GM12873 (cell line): ENCODE results near the gene MED15.

Experiments used
- CTCF ChIP-seq: IDR thresholded peaks from 2 replicates; pipeline ENCODE4 v1.5.1; 2012; ENCODE audit warnings: low read depth, mild to moderate bottlenecking, moderate library complexity, low read length, control low read depth; ENCODE audit not compliant: insufficient read depth; ENCODE audit errors: missing control alignments

Gene MED15

GRCh38 chr22:20522134-20523004, 15.0 kb downstream of the MED15 start:
- no peak for TF ChIP-seq CTCF

GRCh38 chr22:20523086-20523983, 15.9 kb downstream of the MED15 start:
- no peak for TF ChIP-seq CTCF

GRCh38 chr22:20524004-20524481, 16.6 kb downstream of the MED15 start:
- no peak for TF ChIP-seq CTCF

GRCh38 chr22:20525048-20525447, 17.6 kb downstream of the MED15 start:
- no peak for TF ChIP-seq CTCF

- no peak for TF ChIP-seq CTCF
These were observed 18.9 kb downstream of the MED15 start for GRCh38 chr22:20526305-20526627.

GRCh38 chr22:20526628-20527355, 19.4 kb downstream of the MED15 start:
- TF ChIP-seq CTCF: no peak
